Right lobe of liver (tissue), 4 donors: ENCODE data around the gene HMGB1.

ENCODE experiments used
- POLR2A ChIP-seq: fragments of 450-650 bp; IDR thresholded peaks from one replicate; pipeline ENCODE4 v1.6.1; 2017; ENCODE audit warnings: antibody characterized with exemption, mild to moderate bottlenecking
- TF ChIP-seq, protein P1 (sequence below), 4 donors: fragments of 200-600 bp in 3 of 4; fragments of 450-650 bp in 1 of 4; IDR thresholded peaks; one replicate each; pipeline versions ENCODE4 v1.5.1 to v1.8.0; 2016 to 2022; ENCODE audit warnings: antibody characterized with exemption in 4 of 4, mild to moderate bottlenecking in 2 of 4
- donor health status: DM: no; HTN: no; CAD: no.
- donor health status: DM: no; HTN: no; CAD: no.
- donor health status: DM: no; HTN: yes; CAD: no.

DNA sequence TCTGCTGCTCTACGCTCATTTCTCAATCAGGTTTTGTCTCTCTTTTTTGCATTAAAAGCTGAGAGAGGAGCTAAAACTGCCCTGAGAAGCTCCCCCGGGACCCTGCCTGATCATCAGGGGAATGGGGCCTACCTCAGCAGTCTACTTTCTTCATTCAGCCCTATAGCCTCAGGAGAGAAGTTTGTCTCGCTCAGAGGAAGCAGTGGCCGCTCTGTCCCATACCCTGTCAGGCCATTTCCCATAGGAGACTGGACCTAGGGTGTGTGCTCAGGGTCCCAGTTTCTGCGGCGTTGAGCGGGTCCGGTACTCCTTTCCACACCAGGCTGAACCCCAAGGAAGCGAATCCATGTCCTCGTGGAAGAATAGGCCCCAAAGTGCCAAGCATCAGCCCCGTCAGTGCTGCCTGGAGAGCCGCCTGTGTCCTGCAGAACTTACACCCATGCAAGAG lies 21.8 kb downstream of the HMGB1 start:
- TF ChIP-seq, protein P1, sequence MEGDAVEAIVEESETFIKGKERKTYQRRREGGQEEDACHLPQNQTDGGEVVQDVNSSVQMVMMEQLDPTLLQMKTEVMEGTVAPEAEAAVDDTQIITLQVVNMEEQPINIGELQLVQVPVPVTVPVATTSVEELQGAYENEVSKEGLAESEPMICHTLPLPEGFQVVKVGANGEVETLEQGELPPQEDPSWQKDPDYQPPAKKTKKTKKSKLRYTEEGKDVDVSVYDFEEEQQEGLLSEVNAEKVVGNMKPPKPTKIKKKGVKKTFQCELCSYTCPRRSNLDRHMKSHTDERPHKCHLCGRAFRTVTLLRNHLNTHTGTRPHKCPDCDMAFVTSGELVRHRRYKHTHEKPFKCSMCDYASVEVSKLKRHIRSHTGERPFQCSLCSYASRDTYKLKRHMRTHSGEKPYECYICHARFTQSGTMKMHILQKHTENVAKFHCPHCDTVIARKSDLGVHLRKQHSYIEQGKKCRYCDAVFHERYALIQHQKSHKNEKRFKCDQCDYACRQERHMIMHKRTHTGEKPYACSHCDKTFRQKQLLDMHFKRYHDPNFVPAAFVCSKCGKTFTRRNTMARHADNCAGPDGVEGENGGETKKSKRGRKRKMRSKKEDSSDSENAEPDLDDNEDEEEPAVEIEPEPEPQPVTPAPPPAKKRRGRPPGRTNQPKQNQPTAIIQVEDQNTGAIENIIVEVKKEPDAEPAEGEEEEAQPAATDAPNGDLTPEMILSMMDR (IDR thresholded peaks at IDR 0.05): no peak
- TF ChIP-seq POLR2A: no peak
